A673 (cell line): ENCODE data around the gene COL4A4.

Experiments
- CTCF ChIP-seq: fragments of 300-800, 200-600 bp; sonication (generic); conservative IDR thresholded peaks from 2 replicates; pipeline ENCODE4 v1.5.1; 2017; ENCODE audit warnings: low read depth, mild to moderate bottlenecking, antibody characterized with exemption, low read length, moderate library complexity, mixed read lengths
- EZH2 ChIP-seq: fragments of 200-600 bp; sonication (generic); IDR thresholded peaks from 2 replicates; pipeline ENCODE4 v1.6.1; 2017; ENCODE audit warnings: borderline replicate concordance, low read depth, mild to moderate bottlenecking, mixed read lengths, antibody characterized with exemption, low read length; ENCODE audit not compliant: poor library complexity, severe bottlenecking

- TF ChIP-seq CTCF (no peak), EZH2 (no peak)
Observed at GRCh38 chr2:227160164-227160563, 3.8 kb downstream of the COL4A4 start.
